GM23248 (cell line): Measurements from ENCODE around the gene PLVAP.

Experiments used
- EZH2 ChIP-seq: fragments of 200-600 bp; sonication (generic); IDR thresholded peaks from 2 replicates; pipeline ENCODE4 v1.6.1; 2018; ENCODE audit warnings: antibody characterized with exemption, mild to moderate bottlenecking; ENCODE audit not compliant: insufficient read depth, poor library complexity, severe bottlenecking
- EZH2phosphoT487 ChIP-seq: fragments of 200-600 bp; sonication (generic); IDR thresholded peaks from 2 replicates; pipeline ENCODE4 v1.6.1; 2018; ENCODE audit warnings: antibody characterized with exemption, moderate library complexity, mild to moderate bottlenecking, low read depth; ENCODE audit not compliant: insufficient read depth

DNA sequence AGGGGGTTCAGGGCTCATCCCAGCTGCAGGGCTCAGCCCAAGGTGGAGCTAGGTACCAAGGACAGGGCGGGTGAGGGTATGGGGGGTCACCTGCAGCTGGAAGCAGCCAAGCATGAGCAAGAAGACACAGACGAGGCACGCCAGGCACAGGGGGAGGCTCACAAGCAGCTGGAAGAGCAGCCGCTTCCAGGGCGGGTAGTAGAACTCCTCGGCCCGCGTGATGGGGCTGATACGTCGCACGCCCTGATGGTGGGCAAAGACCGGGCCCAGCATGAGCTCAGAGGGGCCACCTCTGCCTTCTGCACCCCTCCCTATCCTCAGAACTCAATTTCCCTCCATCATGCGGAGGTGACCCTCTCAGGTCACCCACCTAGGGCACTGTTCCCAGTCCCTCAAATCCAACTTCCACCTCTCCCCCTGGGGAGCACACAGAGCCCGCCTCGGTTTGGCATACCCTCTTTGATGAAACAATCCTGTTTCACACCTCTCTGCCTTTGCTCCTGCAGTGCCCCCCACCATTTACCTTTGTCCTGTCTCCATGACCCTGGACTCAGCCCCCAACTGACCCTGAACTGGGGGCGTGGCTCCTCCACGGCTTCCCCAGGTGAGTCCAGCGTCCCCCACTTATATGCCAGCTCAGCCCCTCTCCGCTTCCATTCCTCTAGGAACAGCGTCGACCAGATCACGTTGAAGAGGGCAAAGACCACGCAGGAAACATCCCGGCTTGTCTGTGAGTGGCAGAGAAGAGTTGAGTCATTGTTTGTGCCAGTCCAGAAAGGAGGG lies 46.7 kb downstream of the PLVAP start:
- TF ChIP-seq EZH2phosphoT487 (no peak), EZH2 (no peak)
